HG02938 (cell line): ENCODE results near the gene NFATC2.

Experiments used
- ATAC-seq: cut with Tn5 transposase; IDR thresholded peaks from one replicate; pipeline ENCODE4 v1.9.1; 2021; ENCODE audit warnings: mild to moderate bottlenecking, moderate library complexity; ENCODE audit not compliant: unreplicated experiment

The NFATC2 gene

GRCh38 chr20:51420805-51421204 is 121.7 kb downstream of the NFATC2 start:
- no peak for ATAC-seq

- ATAC-seq = no peak
These were observed 122.4 kb downstream of the NFATC2 start for GRCh38 chr20:51420111-51420510.

- ATAC-seq = no peak
These were observed 122.9 kb downstream of the NFATC2 start for GRCh38 chr20:51419646-51420045.

GRCh38 chr20:51419231-51419630 is 123.3 kb downstream of the NFATC2 start:
- ATAC-seq = no peak

- no peak for ATAC-seq
These were observed 124.4 kb downstream of the NFATC2 start for GRCh38 chr20:51418137-51418529.

GRCh38 chr20:51417250-51418136 is 125.0 kb downstream of the NFATC2 start:
- ATAC-seq = no peak

GRCh38 chr20:51416532-51417249 is 125.8 kb downstream of the NFATC2 start:
- ATAC-seq = no peak

GRCh38 chr20:51413857-51414256 is 128.7 kb downstream of the NFATC2 start:
- no peak for ATAC-seq

GRCh38 chr20:51412951-51413481 is 129.5 kb downstream of the NFATC2 start:
- no peak for ATAC-seq

GRCh38 chr20:51412333-51412871 is 130.1 kb downstream of the NFATC2 start:
- ATAC-seq = no peak

GRCh38 chr20:51411870-51412269 is 130.6 kb downstream of the NFATC2 start:
- ATAC-seq = no peak

- no peak for ATAC-seq
These were observed 131.8 kb downstream of the NFATC2 start for GRCh38 chr20:51410586-51411325.

- ATAC-seq = no peak
These were observed 133.2 kb downstream of the NFATC2 start for GRCh38 chr20:51409192-51409880.

GRCh38 chr20:51404297-51405060 is 138.0 kb downstream of the NFATC2 start:
- ATAC-seq = peak; percentile 71

GRCh38 chr20:51403466-51404220 is 138.9 kb downstream of the NFATC2 start:
- ATAC-seq = no peak

GRCh38 chr20:51402201-51402600 is 140.3 kb downstream of the NFATC2 start:
- no peak for ATAC-seq

GRCh38 chr20:51401496-51401895 is 141.0 kb downstream of the NFATC2 start:
- no peak for ATAC-seq

- peak; percentile 71 for ATAC-seq
These were observed 142.2 kb downstream of the NFATC2 start for GRCh38 chr20:51400051-51400926.
